HepG2 (cell line): ENCODE results near the gene MEI1. TPM values are rescaled to one million over a fixed set of nuclear protein-coding genes. Genes with fewer than 3 reads are reported as not detected.

Source experiments
- ARNTL ChIP-seq: sonication (generic); formaldehyde crosslinking; IDR thresholded peaks from 2 replicates; pipeline ENCODE4 v1.4.0; 2020; ENCODE audit warnings: mild to moderate bottlenecking, missing genetic modification reagents
- ETV6 ChIP-seq: sonication (generic); formaldehyde crosslinking; conservative IDR thresholded peaks from 2 replicates; pipeline ENCODE4 v1.4.0; 2020; ENCODE audit warnings: missing genetic modification reagents
- GATA4 ChIP-seq: sonication (generic); IDR thresholded peaks from 2 replicates; pipeline ENCODE4 v1.6.1; 2016; ENCODE audit warnings: antibody characterized with exemption, low read depth, borderline replicate concordance
- KLF6 ChIP-seq: IDR thresholded peaks from 2 replicates; pipeline ENCODE4 v1.8.0; 2016; ENCODE audit warnings: missing biosample characterization, missing genetic modification reagents
- NFIC ChIP-seq: IDR thresholded peaks from 2 replicates; pipeline ENCODE4 v1.6.1; 2012; ENCODE audit warnings: mild to moderate bottlenecking, low read length, inconsistent platforms
- REXO4 ChIP-seq: sonication (generic); formaldehyde crosslinking; IDR thresholded peaks from 2 replicates; pipeline ENCODE4 v1.8.0; 2022; ENCODE audit warnings: missing genetic modification reagents, mild to moderate bottlenecking, borderline replicate concordance
- RORA ChIP-seq: sonication (generic); formaldehyde crosslinking; IDR thresholded peaks from 2 replicates; pipeline ENCODE4 v1.5.0; 2020; ENCODE audit warnings: mild to moderate bottlenecking, missing genetic modification reagents, moderate library complexity
- ZBTB38 ChIP-seq: sonication (generic); formaldehyde crosslinking; IDR thresholded peaks from 2 replicates; pipeline ENCODE4 v1.5.1; 2020; ENCODE audit warnings: mild to moderate bottlenecking, missing genetic modification reagents
- ZNF282 ChIP-seq: fragments of 450-650 bp; IDR thresholded peaks from 2 replicates; pipeline ENCODE4 v1.6.1; 2018; ENCODE audit not compliant: partially characterized antibody
- ZNF547 ChIP-seq: sonication (generic); formaldehyde crosslinking; IDR thresholded peaks from 2 replicates; pipeline ENCODE4 v1.5.1; 2020; ENCODE audit warnings: mild to moderate bottlenecking, missing genetic modification reagents
- ZNF589 ChIP-seq: sonication (generic); formaldehyde crosslinking; conservative IDR thresholded peaks from 2 replicates; pipeline ENCODE4 v1.8.0; 2022; ENCODE audit warnings: mild to moderate bottlenecking, moderate library complexity, missing genetic modification reagents
- ZNF678 ChIP-seq: sonication (generic); formaldehyde crosslinking; IDR thresholded peaks from 2 replicates; pipeline ENCODE4 v1.4.0; 2020; ENCODE audit warnings: mild to moderate bottlenecking, missing genetic modification reagents
- ZNF749 ChIP-seq: sonication (generic); formaldehyde crosslinking; IDR thresholded peaks from 2 replicates; pipeline ENCODE4 v1.8.0; 2022; ENCODE audit warnings: mild to moderate bottlenecking, missing genetic modification reagents, moderate library complexity, borderline replicate concordance
- ZNF782 ChIP-seq: sonication (generic); formaldehyde crosslinking; IDR thresholded peaks from 2 replicates; pipeline ENCODE4 v1.4.0; 2020; ENCODE audit warnings: missing genetic modification reagents, mild to moderate bottlenecking, borderline replicate concordance
- ZSCAN9 ChIP-seq: IDR thresholded peaks from 2 replicates; pipeline ENCODE4 v1.6.1; 2016; ENCODE audit warnings: borderline replicate concordance
- polyA plus RNA-seq, 8 experiments: library from polyadenylated mRNA; depleted of rRNA in 3 of 8; stranded (reverse) in 7 of 8; unstranded in 1 of 8; fragments of >200 nt; fragmentation: Illumina TruSeq in 4 of 8; extraction: Trizol in 4 of 8; gene quantifications; 2 replicates each; pipeline versions ENCODE4 v1.2.1 to v1.2.3, GENCODE V29; 2011 to 2016; ENCODE audit warnings: low read depth in 4 of 8, missing spikeins in 1 of 8, mixed read lengths in 1 of 8; ENCODE audit not compliant: insufficient read depth in 1 of 8
- total RNA-seq, 5 experiments: library from RNA; depleted of rRNA; stranded (reverse); fragments of >200 nt; fragmentation: Illumina TruSeq; extraction: Trizol; gene quantifications; 2 replicates each; pipeline ENCODE4 v1.2.3, GENCODE V29; 2016; ENCODE audit warnings: low read depth in 1 of 5
- TF ChIP-seq, protein P1 (sequence below): sonication (generic); formaldehyde crosslinking; IDR thresholded peaks from 2 replicates; pipeline ENCODE4 v1.4.0; 2020; ENCODE audit warnings: low read depth, mild to moderate bottlenecking, missing genetic modification reagents
- TF ChIP-seq, protein P2 (sequence below): sonication (generic); formaldehyde crosslinking; IDR thresholded peaks from 2 replicates; pipeline ENCODE4 v1.5.0; 2020; ENCODE audit warnings: mild to moderate bottlenecking, missing genetic modification reagents, borderline replicate concordance
- TF ChIP-seq, protein P3 (sequence below): sonication (generic); formaldehyde crosslinking; IDR thresholded peaks from 2 replicates; pipeline ENCODE4 v1.4.0; 2020; ENCODE audit warnings: missing genetic modification reagents
- TF ChIP-seq, protein P4 (sequence below): sonication (generic); formaldehyde crosslinking; IDR thresholded peaks from 2 replicates; pipeline ENCODE4 v1.4.0; 2020; ENCODE audit warnings: missing genetic modification reagents, borderline replicate concordance
- TF ChIP-seq, protein P5 (sequence below): sonication (generic); formaldehyde crosslinking; IDR thresholded peaks from 2 replicates; pipeline ENCODE4 v1.4.0; 2020; ENCODE audit warnings: missing genetic modification reagents
- TF ChIP-seq, protein P6 (sequence below): sonication (generic); formaldehyde crosslinking; IDR thresholded peaks from 2 replicates; pipeline ENCODE4 v1.4.0; 2020; ENCODE audit warnings: mild to moderate bottlenecking, low read depth, missing genetic modification reagents

MEI1 gene
- total and polyA plus RNA-seq, 2 of the 13 experiments (the other 11 are each of a cell fraction or from before 2014, with no cell fraction given) = 0.75 to 1.9 TPM

DNA sequence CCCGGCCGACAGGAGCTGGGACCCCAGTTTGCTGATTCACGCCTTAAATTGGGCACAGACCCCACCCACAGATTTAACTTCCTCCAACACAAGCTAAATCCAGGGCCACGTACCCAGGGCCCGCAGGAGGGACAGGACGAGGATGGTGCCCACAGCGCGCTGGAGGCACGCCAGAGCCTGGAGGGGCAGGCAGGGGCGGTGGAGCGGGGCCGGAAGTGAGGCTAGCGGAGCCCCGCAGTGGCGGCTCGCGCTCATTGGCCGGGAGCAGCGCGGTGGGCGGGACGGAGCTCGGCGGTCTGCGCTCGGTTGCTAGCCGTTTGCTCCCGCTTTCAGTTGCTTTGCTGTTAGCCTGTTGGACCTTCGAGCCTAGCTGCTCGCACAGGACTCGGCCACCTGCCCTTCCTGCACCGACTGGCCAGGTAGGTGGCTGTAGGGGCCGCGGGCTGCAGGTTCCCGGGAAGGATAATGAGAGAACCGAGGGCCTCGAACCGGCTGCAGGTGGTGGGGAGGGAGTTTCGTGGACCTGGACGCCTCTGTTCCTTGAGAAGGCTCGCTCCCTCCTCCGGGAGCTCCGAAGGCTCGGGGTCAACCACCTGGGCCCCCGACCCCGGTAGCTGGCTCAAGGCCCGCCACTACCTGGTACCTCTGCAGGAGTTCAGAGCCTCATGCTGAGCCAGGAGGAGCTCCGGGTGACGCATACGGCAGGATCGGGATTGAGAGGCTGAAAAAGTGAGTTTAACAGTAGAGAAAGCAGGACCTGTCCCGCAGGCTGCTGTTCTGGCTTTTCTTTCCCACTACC, 101.2 kb downstream of the MEI1 start, which contains the start of gene CCDC134 (continued):
- TF ChIP-seq REXO4 = no peak
- TF ChIP-seq, protein P1, sequence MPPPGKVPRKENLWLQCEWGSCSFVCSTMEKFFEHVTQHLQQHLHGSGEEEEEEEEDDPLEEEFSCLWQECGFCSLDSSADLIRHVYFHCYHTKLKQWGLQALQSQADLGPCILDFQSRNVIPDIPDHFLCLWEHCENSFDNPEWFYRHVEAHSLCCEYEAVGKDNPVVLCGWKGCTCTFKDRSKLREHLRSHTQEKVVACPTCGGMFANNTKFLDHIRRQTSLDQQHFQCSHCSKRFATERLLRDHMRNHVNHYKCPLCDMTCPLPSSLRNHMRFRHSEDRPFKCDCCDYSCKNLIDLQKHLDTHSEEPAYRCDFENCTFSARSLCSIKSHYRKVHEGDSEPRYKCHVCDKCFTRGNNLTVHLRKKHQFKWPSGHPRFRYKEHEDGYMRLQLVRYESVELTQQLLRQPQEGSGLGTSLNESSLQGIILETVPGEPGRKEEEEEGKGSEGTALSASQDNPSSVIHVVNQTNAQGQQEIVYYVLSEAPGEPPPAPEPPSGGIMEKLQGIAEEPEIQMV (CRISPR knock-in tag) = peak; percentile 52; the same call in 1 of the 2 replicates
- TF ChIP-seq ETV6 (CRISPR knock-in tag) = no peak
- TF ChIP-seq ZNF547 (CRISPR knock-in tag) = peak; percentile 78
- peak; percentile 40; the same call in 1 of the 2 replicates for TF ChIP-seq ZNF782 (CRISPR knock-in tag)
- TF ChIP-seq GATA4 = peak; percentile 85; the same call in 1 of the 2 replicates
- no peak; the same call in 1 of the 2 replicates for TF ChIP-seq ZNF589 (CRISPR knock-in tag)
- TF ChIP-seq NFIC = no peak
- peak; percentile 61; the same call in 1 of the 2 replicates for TF ChIP-seq KLF6 (CRISPR knock-in tag)
- no peak for TF ChIP-seq ARNTL
- TF ChIP-seq, protein P2, sequence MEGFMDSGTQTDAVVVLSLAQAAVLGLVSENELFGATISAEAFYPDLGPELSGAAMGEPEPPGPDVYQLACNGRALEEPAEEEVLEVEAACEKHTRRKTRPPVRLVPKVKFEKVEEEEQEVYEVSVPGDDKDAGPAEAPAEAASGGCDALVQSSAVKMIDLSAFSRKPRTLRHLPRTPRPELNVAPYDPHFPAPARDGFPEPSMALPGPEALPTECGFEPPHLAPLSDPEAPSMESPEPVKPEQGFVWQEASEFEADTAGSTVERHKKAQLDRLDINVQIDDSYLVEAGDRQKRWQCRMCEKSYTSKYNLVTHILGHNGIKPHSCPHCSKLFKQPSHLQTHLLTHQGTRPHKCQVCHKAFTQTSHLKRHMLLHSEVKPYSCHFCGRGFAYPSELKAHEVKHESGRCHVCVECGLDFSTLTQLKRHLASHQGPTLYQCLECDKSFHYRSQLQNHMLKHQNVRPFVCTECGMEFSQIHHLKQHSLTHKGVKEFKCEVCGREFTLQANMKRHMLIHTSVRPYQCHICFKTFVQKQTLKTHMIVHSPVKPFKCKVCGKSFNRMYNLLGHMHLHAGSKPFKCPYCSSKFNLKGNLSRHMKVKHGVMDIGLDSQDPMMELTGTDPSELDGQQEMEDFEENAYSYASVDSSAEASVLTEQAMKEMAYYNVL (CRISPR knock-in tag) = no peak
- TF ChIP-seq RORA (CRISPR knock-in tag) = no peak
- no peak for TF ChIP-seq ZBTB38
- no peak for TF ChIP-seq ZNF282
- no peak for TF ChIP-seq ZSCAN9 (CRISPR knock-in tag)
- 0 out of 2 replicates have a peak, but pooled peaks have one; percentile 19 for TF ChIP-seq ZNF749
- TF ChIP-seq, protein P3, sequence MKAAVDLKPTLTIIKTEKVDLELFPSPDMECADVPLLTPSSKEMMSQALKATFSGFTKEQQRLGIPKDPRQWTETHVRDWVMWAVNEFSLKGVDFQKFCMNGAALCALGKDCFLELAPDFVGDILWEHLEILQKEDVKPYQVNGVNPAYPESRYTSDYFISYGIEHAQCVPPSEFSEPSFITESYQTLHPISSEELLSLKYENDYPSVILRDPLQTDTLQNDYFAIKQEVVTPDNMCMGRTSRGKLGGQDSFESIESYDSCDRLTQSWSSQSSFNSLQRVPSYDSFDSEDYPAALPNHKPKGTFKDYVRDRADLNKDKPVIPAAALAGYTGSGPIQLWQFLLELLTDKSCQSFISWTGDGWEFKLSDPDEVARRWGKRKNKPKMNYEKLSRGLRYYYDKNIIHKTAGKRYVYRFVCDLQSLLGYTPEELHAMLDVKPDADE = peak; percentile 85
- TF ChIP-seq, protein P4, sequence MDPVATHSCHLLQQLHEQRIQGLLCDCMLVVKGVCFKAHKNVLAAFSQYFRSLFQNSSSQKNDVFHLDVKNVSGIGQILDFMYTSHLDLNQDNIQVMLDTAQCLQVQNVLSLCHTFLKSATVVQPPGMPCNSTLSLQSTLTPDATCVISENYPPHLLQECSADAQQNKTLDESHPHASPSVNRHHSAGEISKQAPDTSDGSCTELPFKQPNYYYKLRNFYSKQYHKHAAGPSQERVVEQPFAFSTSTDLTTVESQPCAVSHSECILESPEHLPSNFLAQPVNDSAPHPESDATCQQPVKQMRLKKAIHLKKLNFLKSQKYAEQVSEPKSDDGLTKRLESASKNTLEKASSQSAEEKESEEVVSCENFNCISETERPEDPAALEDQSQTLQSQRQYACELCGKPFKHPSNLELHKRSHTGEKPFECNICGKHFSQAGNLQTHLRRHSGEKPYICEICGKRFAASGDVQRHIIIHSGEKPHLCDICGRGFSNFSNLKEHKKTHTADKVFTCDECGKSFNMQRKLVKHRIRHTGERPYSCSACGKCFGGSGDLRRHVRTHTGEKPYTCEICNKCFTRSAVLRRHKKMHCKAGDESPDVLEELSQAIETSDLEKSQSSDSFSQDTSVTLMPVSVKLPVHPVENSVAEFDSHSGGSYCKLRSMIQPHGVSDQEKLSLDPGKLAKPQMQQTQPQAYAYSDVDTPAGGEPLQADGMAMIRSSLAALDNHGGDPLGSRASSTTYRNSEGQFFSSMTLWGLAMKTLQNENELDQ (CRISPR knock-in tag) = no peak
- TF ChIP-seq, protein P5, sequence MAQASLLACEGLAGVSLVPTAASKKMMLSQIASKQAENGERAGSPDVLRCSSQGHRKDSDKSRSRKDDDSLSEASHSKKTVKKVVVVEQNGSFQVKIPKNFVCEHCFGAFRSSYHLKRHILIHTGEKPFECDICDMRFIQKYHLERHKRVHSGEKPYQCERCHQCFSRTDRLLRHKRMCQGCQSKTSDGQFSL = peak; percentile 70; the same call in 1 of the 2 replicates
- TF ChIP-seq, protein P6, sequence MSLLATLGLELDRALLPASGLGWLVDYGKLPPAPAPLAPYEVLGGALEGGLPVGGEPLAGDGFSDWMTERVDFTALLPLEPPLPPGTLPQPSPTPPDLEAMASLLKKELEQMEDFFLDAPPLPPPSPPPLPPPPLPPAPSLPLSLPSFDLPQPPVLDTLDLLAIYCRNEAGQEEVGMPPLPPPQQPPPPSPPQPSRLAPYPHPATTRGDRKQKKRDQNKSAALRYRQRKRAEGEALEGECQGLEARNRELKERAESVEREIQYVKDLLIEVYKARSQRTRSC (CRISPR knock-in tag) = no peak; the same call in 1 of the 2 replicates
- peak; percentile 71; the same call in 1 of the 2 replicates for TF ChIP-seq ZNF678 (CRISPR knock-in tag)
